ENCODE measurements around the gene IER3. TPM values are rescaled to one million over a fixed set of nuclear protein-coding genes. Genes with fewer than 3 reads are reported as not detected.
A peak's percentile ranks its signal among the peaks of the same experiment; 100 is the strongest.
"Not testable (repeated sequence)": the region's sequence is repeated elsewhere in the genome, so short reads cannot be mapped to it uniquely, and the experiment has no call there.

Gene IER3
- total and polyA plus RNA-seq, 7 experiments from 2014 or later: 2.2 to 69.9 (median 14.7) TPM

DNA sequence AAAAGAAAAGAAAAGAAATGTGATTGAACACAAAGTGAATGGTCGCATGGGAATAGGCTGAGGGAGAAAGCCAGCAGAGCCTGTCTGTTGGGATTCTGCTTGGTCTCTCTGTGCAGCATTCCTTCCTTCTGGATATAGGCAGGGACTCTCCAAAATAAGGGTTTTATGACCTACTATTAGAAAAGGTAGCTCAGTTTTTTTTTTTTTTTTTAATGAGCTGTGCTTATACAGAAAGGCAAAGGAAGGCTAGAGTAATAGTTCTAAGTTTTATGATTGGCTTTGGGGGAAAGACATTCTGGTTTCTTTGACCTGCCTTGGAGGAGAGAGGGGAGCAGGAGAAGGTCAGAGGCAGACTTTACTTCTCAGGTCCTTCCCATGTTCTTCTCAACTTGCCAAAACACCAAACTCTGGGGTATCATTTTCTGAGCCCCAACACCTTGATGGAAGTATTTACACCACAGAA lies 18.8 kb upstream of the IER3 start:
- Histone ChIP-seq H3K9me3 (ENCODE audit: control insufficient read depth in 2 of 3, low read length in 3 of 3) (no peaks in the 10 kb centered on the region), H3K27ac (ENCODE audit: low read depth, low read length) (no peak overlapping the region), H3K4me3 (ENCODE audit: low read length) (no peak overlapping the region), H3K4me1 (ENCODE audit: control insufficient read depth in 2 of 2, insufficient read depth in 2 of 2, low read length in 2 of 2) (peaks cover 3 to 23% of the 10 kb centered on the region in 2 donors), H3K27me3 (ENCODE audit: control insufficient read depth in 2 of 2, insufficient read depth in 2 of 2, low read length in 2 of 2) (no peaks in the 10 kb centered on the region), H3K36me3 (ENCODE audit: control insufficient read depth in 2 of 3, insufficient read depth in 3 of 3, low read length in 3 of 3) (no peaks in the 10 kb centered on the region)
- Mint-ChIP-seq H3K27ac (peak overlapping the region in 5 of 9 donors; percentile 8 to 76 (median 72)), H3K4me1 (peaks cover 31 to 49% (median 46%) of the 10 kb centered on the region in 7 donors), H3K4me3 (peak overlapping the region in 5 of 10 donors; percentile 12 to 64 (median 55)), H3K9me3 (peaks cover 0 to 2% (median 0%) of the 10 kb centered on the region in 11 donors), H3K36me3 (peaks cover 0 to 4% (median 0%) of the 10 kb centered on the region in 5 donors), H3K27me3 (no peaks in the 10 kb centered on the region)
- ChIA-PET POLR2A (interaction anchor here (0.6 to 1.3 kb wide), 2 partner anchors 19 to 138 kb away, joined by 3 to 4 read pairs; partner anchors contain the start of gene IER3), CTCF (interaction anchor here (0.6 kb wide), 2 partner anchors 220 to 353 kb away, joined by 3 read pairs; no protein-coding TSS in a partner anchor)
- intact Hi-C loops (cut with micrococcal nuclease): no loop called here
- DNase-seq: no peak
- no peak for ATAC-seq

DNA sequence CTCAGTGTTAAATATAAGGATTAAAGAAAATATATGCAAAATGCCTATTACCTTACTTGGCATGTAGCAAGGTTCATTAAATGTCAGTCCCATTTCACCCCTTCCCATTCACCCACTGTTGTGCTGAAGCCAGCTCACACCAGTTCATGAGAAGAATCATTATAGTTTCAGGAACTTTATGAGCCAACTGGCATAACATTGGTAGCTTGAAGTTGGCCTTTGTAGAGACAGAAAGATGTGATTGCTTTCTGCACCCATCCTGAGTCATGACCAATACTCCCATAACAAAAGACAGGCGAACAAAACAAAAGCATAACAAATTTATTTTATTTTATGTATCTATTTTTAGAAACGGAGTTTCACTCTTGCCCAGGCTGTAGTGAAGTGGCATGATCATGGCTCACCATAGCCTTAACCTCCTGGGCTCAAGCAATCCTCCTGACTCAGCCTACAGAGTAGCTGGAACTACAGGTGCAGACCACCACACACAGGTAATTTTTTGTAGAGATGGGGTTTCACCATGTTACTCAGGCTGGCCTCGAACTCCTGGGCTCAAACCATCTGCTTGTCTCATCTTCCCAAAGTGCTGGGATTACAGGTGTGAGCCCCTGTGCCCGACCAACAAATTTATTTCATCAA lies 17.6 kb upstream of the IER3 start:
- intact Hi-C loops (cut with micrococcal nuclease): no loop called here

DNA sequence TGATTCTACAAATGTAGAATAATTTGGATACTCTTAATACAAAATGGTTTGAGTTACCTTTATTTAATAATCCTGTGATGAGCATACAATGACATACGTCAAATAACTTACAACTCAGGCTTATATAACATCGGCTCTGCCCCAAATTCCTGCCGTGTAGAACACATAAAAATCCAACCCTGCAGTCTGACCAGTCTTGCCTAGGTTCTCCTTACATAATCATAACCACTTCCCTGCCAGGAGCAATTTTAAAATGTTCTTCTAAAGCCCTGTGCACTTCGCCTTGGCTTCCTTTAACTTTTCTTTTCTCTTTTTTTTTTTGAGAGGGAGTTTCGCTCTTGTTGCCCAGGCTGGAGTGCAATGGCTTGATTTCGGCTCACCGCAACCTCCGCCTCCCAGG lies 16.2 kb upstream of the IER3 start:
- no peak overlapping the region for H3K4me3 Mint-ChIP-seq
- no peaks in the 10 kb centered on the region for H3K9me3 ChIP-seq (ENCODE audit: control insufficient read depth in 2 of 3, low read length in 3 of 3)
- peaks cover 0 to 4% (median 0%) of the 10 kb centered on the region in 5 donors for H3K36me3 Mint-ChIP-seq
- H3K4me1 Mint-ChIP-seq: peaks cover 14 to 35% (median 25%) of the 10 kb centered on the region in 7 donors
- ATAC-seq (no peak), DNase-seq (no peak)
- no peak overlapping the region for H3K4me3 ChIP-seq (ENCODE audit: low read length)
- peaks cover 0 to 12% of the 10 kb centered on the region in 2 donors for H3K4me1 ChIP-seq (ENCODE audit: control insufficient read depth in 2 of 2, insufficient read depth in 2 of 2, low read length in 2 of 2)
- H3K27ac Mint-ChIP-seq: no peak overlapping the region
- H3K27me3 ChIP-seq (ENCODE audit: control insufficient read depth in 2 of 2, insufficient read depth in 2 of 2, low read length in 2 of 2): no peaks in the 10 kb centered on the region
- intact Hi-C loops (cut with micrococcal nuclease): no loop called here
- H3K27me3 Mint-ChIP-seq: no peaks in the 10 kb centered on the region
- ChIA-PET CTCF (no interaction called here), POLR2A (interaction anchor here (1.9 kb wide), 1 partner anchor 9 kb away, joined by 9 read pairs; no protein-coding TSS in a partner anchor)
- no peaks in the 10 kb centered on the region for H3K36me3 ChIP-seq (ENCODE audit: control insufficient read depth in 2 of 3, insufficient read depth in 3 of 3, low read length in 3 of 3)
- peaks cover 0 to 2% (median 0%) of the 10 kb centered on the region in 11 donors for H3K9me3 Mint-ChIP-seq
- H3K27ac ChIP-seq (ENCODE audit: low read depth, low read length): no peak overlapping the region

More for the DNA sequence above, 17.6 kb upstream of the IER3 start:
- H3K27me3 Mint-ChIP-seq: no peaks in the 10 kb centered on the region
- Histone ChIP-seq H3K27ac (ENCODE audit: low read depth, low read length) (no peak overlapping the region), H3K27me3 (ENCODE audit: control insufficient read depth in 2 of 2, insufficient read depth in 2 of 2, low read length in 2 of 2) (no peaks in the 10 kb centered on the region), H3K4me1 (ENCODE audit: control insufficient read depth in 2 of 2, insufficient read depth in 2 of 2, low read length in 2 of 2) (peaks cover 0 to 12% of the 10 kb centered on the region in 2 donors), H3K9me3 (ENCODE audit: control insufficient read depth in 2 of 3, low read length in 3 of 3) (no peaks in the 10 kb centered on the region), H3K4me3 (ENCODE audit: low read length) (no peak overlapping the region), H3K36me3 (ENCODE audit: control insufficient read depth in 2 of 3, insufficient read depth in 3 of 3, low read length in 3 of 3) (no peaks in the 10 kb centered on the region)
- peaks cover 0 to 2% (median 0%) of the 10 kb centered on the region in 11 donors for H3K9me3 Mint-ChIP-seq
- CTCF ChIA-PET: interaction anchor here (1.0 kb wide), 1 partner anchor 7 kb away, joined by 7 read pairs; no protein-coding TSS in a partner anchor
- H3K4me1 Mint-ChIP-seq: peaks cover 22 to 43% (median 35%) of the 10 kb centered on the region in 7 donors
- peak overlapping the region in 1 of 9 donors; percentile 25 for H3K27ac Mint-ChIP-seq
- no peak overlapping the region for H3K4me3 Mint-ChIP-seq
- POLR2A ChIA-PET: interaction anchor here (1.0 to 1.9 kb wide), 2 partner anchors 7 to 39 kb away, joined by 3 to 9 read pairs; no protein-coding TSS in a partner anchor
- peaks cover 0 to 4% (median 0%) of the 10 kb centered on the region in 5 donors for H3K36me3 Mint-ChIP-seq
- DNase-seq (no peak), ATAC-seq (no peak)

DNA sequence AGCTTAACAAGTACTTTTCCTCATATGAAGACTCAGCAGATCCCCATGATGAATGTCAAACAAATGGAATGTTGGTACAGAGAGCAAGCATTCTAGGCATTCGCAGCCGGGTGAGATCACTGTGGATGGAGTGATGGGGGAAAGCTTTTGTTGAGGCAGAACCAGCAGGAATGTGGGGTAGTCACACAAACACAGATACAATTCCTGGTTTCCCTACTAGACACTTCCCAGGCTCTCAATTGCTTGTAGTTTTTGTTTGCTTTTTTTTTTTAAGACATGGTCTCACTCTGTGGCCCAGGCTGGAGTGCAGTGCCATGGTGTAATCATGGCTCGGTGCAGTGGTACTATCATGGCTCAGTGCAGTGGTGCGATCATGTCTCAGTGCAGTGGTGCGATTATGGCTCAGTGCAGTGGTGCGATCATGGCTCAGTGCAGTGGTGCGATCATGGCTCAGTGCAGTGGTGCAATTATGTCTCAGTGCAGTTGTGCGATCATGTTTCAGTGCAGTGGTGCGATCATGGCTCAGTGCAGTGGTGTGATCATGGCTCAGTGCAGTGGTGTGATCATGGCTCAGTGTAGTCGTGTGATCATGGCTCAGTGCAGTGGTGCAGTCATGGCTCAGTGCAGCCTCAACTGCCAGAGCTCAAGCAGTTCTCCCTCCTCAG lies 15.4 kb upstream of the IER3 start:
- Mint-ChIP-seq H3K4me1 (peaks cover 14 to 27% (median 24%) of the 10 kb centered on the region in 7 donors), H3K4me3 (no peak overlapping the region), H3K27ac (no peak overlapping the region), H3K36me3 (peaks cover 0 to 4% (median 0%) of the 10 kb centered on the region in 5 donors), H3K27me3 (no peaks in the 10 kb centered on the region), H3K9me3 (peaks cover 0 to 2% (median 0%) of the 10 kb centered on the region in 11 donors)
- Histone ChIP-seq H3K4me1 (ENCODE audit: control insufficient read depth in 2 of 2, insufficient read depth in 2 of 2, low read length in 2 of 2) (peaks cover 0 to 12% of the 10 kb centered on the region in 2 donors), H3K27me3 (ENCODE audit: control insufficient read depth in 2 of 2, insufficient read depth in 2 of 2, low read length in 2 of 2) (no peaks in the 10 kb centered on the region), H3K36me3 (ENCODE audit: control insufficient read depth in 2 of 3, insufficient read depth in 3 of 3, low read length in 3 of 3) (no peaks in the 10 kb centered on the region), H3K9me3 (ENCODE audit: control insufficient read depth in 2 of 3, low read length in 3 of 3) (no peaks in the 10 kb centered on the region), H3K4me3 (ENCODE audit: low read length) (no peak overlapping the region), H3K27ac (ENCODE audit: low read depth, low read length) (no peak overlapping the region)
- intact Hi-C loops (cut with micrococcal nuclease): no loop called here
- CTCF ChIA-PET: interaction anchor here (0.6 kb wide), 1 partner anchor 89 kb away, joined by 3 read pairs; no protein-coding TSS in a partner anchor
- DNase-seq (no peak), ATAC-seq (no peak)
- POLR2A ChIA-PET: interaction anchor here (1.9 kb wide), 1 partner anchor 10 kb away, joined by 9 read pairs; no protein-coding TSS in a partner anchor

DNA sequence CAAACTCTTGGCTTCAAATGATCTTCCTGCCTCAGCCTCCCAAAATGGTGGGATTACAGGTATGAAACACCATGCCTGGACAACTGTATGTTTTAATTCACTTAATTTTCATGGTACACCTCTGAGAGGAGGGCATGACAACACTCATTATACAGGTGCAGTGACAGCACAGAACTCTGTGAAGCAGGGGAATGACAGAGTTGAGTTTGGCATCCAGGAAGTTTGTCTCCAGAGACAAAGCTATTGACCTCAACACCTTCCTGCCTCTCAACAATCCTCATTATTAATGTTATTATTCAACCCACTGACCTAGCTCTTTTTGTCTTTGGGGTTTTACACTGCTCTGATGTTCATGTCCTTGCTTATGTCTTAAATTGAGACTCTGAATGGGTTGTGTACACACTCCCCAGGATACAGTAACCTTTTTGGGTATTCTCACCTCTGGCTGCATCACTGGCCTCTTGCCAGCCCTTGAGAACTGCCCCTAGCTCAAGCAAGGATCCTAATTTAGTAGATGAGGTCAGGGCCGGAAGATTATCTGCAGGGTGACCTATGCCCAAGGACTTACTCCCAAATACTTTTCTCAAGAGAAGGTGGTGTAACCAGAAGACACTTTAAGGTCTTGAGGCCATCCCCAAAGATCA lies 13.0 kb upstream of the IER3 start:
- Mint-ChIP-seq H3K27me3 (no peaks in the 10 kb centered on the region), H3K4me1 (peaks cover 0 to 12% (median 7%) of the 10 kb centered on the region in 7 donors), H3K27ac (peak overlapping the region in 1 of 9 donors; percentile 10), H3K9me3 (peaks cover 0 to 2% (median 0%) of the 10 kb centered on the region in 11 donors), H3K4me3 (no peak overlapping the region), H3K36me3 (peaks cover 0 to 2% (median 0%) of the 10 kb centered on the region in 5 donors)
- intact Hi-C loops (cut with micrococcal nuclease): no loop called here
- ChIA-PET CTCF (no interaction called here), POLR2A (interaction anchor here (1.1 to 1.3 kb wide), 2 partner anchors 9 to 53 kb away, joined by 4 read pairs; no protein-coding TSS in a partner anchor)
- DNase-seq (no peak), ATAC-seq (no peak)
- Histone ChIP-seq H3K36me3 (ENCODE audit: control insufficient read depth in 2 of 3, insufficient read depth in 3 of 3, low read length in 3 of 3) (no peaks in the 10 kb centered on the region), H3K4me3 (ENCODE audit: low read length) (no peak overlapping the region), H3K27me3 (ENCODE audit: control insufficient read depth in 2 of 2, insufficient read depth in 2 of 2, low read length in 2 of 2) (no peaks in the 10 kb centered on the region), H3K27ac (ENCODE audit: low read depth, low read length) (no peak overlapping the region), H3K9me3 (ENCODE audit: control insufficient read depth in 2 of 3, low read length in 3 of 3) (no peaks in the 10 kb centered on the region), H3K4me1 (ENCODE audit: control insufficient read depth in 2 of 2, insufficient read depth in 2 of 2, low read length in 2 of 2) (no peaks in the 10 kb centered on the region)

DNA sequence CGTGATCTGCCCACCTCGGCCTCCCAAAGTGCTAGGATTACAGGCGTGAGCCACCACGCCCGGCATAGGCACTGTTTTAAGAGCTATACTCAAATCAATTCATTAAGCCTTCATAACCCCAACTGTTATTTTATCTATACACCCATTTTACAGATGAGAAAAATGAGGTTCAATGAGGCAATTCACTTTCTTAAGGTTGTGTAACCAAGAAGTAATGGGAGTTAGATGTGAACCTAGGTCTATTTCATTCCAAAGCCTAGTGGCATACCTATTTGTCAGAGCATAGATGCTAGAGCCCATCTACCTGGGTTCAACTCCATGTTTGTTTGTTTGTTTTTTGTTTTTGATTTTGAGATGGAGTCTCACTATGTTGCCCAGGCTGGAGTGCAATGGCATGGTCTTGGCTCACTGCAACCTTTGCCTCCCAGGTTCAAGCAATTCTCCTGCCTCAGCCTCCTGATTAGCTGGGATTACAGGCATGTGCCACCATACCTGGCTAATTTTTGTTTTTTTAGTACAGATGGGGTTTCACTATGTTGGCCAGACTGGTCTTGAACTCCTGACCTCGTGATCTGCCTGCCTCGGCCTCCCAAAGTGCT lies 12.2 kb upstream of the IER3 start:
- ATAC-seq; H3K4me3 Mint-ChIP-seq; H3K9me3 Mint-ChIP-seq; H3K27ac ChIP-seq (ENCODE audit: low read depth, low read length); H3K9me3 ChIP-seq (ENCODE audit: control insufficient read depth in 2 of 3, low read length in 3 of 3); CTCF ChIA-PET; DNase-seq; H3K36me3 ChIP-seq (ENCODE audit: control insufficient read depth in 2 of 3, insufficient read depth in 3 of 3, low read length in 3 of 3); H3K27me3 Mint-ChIP-seq; H3K4me3 ChIP-seq (ENCODE audit: low read length); H3K36me3 Mint-ChIP-seq; H3K4me1 ChIP-seq (ENCODE audit: control insufficient read depth in 2 of 2, insufficient read depth in 2 of 2, low read length in 2 of 2); H3K27me3 ChIP-seq (ENCODE audit: control insufficient read depth in 2 of 2, insufficient read depth in 2 of 2, low read length in 2 of 2); H3K4me1 Mint-ChIP-seq; H3K27ac Mint-ChIP-seq: not testable (repeated sequence)
- POLR2A ChIA-PET: interaction anchor here (0.6 to 1.3 kb wide), 3 partner anchors 10 to 57 kb away, joined by 3 to 4 read pairs (median 4); no protein-coding TSS in a partner anchor
- intact Hi-C loops (cut with micrococcal nuclease): loop anchor here in 1 of 2 donors (1.0 kb wide), 1 partner anchor 15 kb away; no protein-coding TSS in a partner anchor
